HG03103 (cell line): ENCODE results near the gene CYP4Z1.
"Not testable (repeated sequence)": the region's sequence is repeated elsewhere in the genome, so short reads cannot be mapped to it uniquely, and the experiment has no call there.

Experiments used
- ATAC-seq: cut with Tn5 transposase; IDR thresholded peaks from one replicate; pipeline ENCODE4 v1.9.1; 2021; ENCODE audit warnings: low read depth; ENCODE audit not compliant: unreplicated experiment

Gene CYP4Z1

GRCh38 chr1:47126997-47127396 lies 60.0 kb downstream of the CYP4Z1 start:
- ATAC-seq, result not testable (repeated sequence)

GRCh38 chr1:47128221-47128620 lies 61.2 kb downstream of the CYP4Z1 start:
- no peak for ATAC-seq

DNA sequence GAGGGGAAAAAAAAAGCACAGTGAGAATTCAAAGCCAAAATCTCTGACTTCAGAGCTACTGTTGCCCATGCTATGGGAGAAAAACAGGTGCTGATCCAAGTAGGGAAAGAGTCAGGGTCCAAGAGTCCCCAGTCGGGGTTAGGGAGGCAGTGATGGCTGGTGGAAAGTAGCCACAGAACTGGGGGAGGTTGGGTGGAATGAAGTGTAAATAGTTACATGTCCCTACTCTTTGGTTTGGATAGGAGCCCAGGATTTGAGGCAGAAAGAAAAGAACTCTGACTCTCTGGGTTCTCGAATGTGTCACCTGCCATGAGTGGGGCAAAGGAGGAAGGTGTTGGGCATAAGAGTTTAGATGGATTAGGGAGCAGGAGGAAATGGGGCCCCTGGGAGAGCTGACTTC lies 61.8 kb downstream of the CYP4Z1 start:
- ATAC-seq, result not testable (repeated sequence)

- not testable (repeated sequence) for ATAC-seq
Measured at GRCh38 chr1:47129489-47130230, 62.6 kb downstream of the CYP4Z1 start.

- ATAC-seq, result not testable (repeated sequence)
Measured at GRCh38 chr1:47132665-47133064, 65.6 kb downstream of the CYP4Z1 start.

DNA sequence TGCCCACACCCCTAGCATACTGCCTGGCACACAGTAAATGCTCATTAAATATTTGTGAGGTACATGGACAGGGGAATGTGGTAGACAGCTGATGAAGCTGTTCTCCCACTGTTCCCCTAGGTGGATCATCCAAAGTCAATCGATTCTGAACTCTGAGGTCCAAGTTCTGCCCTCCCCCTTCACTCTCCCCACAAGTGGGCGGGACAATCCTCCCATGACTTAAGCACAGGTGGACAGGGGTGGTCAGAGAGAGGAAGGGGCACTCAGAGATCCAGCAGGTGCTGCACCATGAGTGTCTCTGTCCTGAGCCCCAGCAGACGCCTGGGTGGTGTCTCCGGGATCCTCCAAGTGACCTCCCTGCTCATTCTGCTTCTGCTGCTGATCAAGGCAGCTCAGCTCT lies 70.2 kb downstream of the CYP4Z1 start, which contains the start of gene CYP4A22:
TSS of gene CYP4A22 (plus strand) at position 244 of the 400 bp plus-strand sequence. CDS start at position 289, 45 bp downstream.
- ATAC-seq, result no peak

- no peak for ATAC-seq
Measured at GRCh38 chr1:47137925-47138615, 71.0 kb downstream of the CYP4Z1 start.

DNA sequence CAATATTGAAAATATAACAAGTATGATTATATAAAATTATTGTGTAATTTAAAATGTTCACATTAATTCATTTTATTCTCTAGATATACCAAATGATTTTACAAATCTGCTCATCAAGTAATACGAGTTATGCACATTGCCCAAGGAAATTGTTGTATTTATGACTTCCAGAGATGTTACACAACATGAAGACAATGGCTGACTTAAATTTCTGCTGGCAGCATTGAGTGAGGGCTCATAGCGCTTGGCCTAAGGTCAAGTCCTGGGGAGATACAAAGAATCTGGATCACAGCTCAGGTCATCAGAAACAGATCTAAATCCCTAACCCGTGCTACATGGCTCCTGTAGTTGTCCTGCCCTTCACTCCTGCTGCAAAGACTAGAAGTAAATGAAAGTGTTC lies 73.3 kb downstream of the CYP4Z1 start:
- not testable (repeated sequence) for ATAC-seq

DNA sequence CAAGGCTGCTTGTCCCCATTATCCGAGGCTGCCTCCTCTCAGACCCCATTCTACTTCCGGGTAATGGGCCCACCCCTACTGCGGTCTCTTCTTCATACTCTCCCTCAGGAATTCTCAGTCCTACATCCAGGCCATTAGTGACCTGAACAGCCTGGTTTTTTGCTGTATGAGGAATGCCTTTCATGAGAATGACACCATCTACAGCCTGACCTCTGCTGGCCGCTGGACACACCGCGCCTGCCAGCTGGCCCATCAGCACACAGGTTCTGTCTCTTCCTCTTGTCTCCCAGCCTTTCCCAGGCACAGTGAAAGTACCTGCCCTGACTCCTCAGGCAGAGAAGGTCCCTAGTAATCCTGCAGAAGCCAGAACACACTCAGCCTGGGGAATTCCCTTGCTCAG lies 76.6 kb downstream of the CYP4Z1 start:
- ATAC-seq, result not testable (repeated sequence)

- not testable (repeated sequence) for ATAC-seq
Measured at GRCh38 chr1:47146495-47146894, 79.5 kb downstream of the CYP4Z1 start.

DNA sequence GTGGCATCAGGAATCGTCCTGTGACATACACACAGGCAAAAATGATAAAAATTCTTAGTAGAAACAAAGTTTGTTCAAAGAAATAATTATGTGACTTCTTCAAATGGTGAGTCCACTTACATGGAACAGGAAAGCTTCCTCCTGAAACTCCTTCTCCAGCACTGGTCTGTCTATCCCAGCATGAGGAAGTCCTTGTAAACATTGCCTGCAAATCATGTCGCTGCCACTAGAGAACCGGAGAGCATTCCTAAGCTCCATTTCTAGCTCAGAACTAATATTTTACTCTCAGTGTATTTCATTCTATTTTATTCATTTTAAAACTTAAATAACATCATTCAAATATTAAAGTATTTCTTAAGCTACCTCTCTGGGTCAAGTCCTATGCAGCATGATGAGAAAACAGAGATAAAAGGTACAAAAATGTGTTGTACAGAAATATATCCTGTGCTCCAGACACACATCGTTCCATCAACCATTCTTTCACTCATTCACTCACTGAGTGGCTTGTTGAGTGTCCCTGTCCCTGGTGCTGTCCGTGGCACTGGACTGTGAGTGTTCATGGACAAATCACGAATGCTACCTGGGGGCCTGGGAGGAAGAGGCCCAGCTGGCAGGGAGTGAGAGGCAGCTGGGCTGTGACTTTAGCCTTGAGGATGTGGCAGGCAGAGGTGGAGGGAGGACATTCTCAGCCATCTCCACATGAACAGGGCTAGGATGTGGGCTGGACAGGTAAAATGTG lies 80.2 kb downstream of the CYP4Z1 start:
- no peak for ATAC-seq

GRCh38 chr1:47149162-47149561 lies 82.1 kb downstream of the CYP4Z1 start:
- not testable (repeated sequence) for ATAC-seq

DNA sequence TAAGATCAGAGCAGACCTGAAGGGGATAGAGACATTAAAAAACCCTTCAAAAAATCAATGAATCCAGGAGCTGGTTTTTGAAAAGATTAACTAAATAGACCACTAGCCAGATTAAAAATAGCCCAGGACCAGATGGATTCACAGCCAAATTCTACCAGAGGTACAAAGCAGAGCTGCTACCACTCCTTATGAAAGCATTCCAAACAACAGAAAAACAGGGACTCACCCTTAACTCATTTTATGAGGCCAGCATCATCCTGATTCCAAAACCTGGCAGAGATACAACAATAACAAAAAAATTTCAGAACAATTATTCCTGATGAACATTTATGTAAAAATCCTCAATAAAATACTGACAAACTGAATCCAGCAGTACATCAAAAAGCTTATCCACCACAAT lies 89.4 kb downstream of the CYP4Z1 start:
- not testable (repeated sequence) for ATAC-seq

GRCh38 chr1:47157957-47158356 lies 90.9 kb downstream of the CYP4Z1 start:
- not testable (repeated sequence) for ATAC-seq

- no peak for ATAC-seq
Measured at GRCh38 chr1:47160716-47161115, 93.7 kb downstream of the CYP4Z1 start.

- ATAC-seq, result no peak
Measured at GRCh38 chr1:47161298-47162040, 94.4 kb downstream of the CYP4Z1 start.

DNA sequence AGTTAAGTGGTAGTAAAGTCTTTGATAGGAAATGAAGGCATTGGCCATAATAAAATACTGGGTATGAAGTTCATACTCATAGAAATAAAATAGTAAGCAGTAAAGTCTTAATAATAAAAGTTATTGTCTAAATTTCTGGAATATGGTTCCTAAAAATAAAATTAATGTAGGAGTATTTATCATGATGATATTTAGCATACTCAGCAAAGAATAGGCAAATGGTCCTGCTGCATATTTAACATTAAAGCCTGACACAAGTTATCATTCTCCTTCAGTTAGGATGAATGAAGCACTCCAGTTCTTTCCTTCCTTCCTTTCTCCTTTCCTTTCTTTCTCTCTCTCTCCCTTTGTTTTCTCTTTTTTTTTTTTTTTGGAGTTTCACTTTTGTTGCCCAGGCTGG lies 97.5 kb downstream of the CYP4Z1 start:
- ATAC-seq, result no peak
